CD14-positive monocyte (primary cell): ENCODE data around the gene ING2. TPM values are rescaled to one million over a fixed set of nuclear protein-coding genes. Genes with fewer than 3 reads are reported as not detected.

ENCODE experiments used
- DNase-seq, 3 donors: peaks; one replicate each; pipeline ENCODE4 v3.0.0-alpha.2; 2011 to 2022
- H2AFZ ChIP-seq: 2 replicates; pipeline ENCODE4 v1.6.0; 2012; ENCODE audit warnings: mild to moderate bottlenecking, low read depth, low read length, inconsistent platforms; ENCODE audit not compliant: insufficient read depth, poor library complexity, severe bottlenecking
- H3K27ac ChIP-seq, 2 donors: 1 replicate in 1 of 2; 2 replicates in 1 of 2; pipeline ENCODE4 v1.5.1; 2012 to 2013; ENCODE audit warnings: low read length in 2 of 2, control low read depth in 1 of 2, inconsistent platforms in 1 of 2, low read depth in 1 of 2, mild to moderate bottlenecking in 1 of 2
- H3K27me3 ChIP-seq, 2 donors: one replicate each; pipeline versions ENCODE4 v1.6.0 to v1.6.1; 2011 to 2013; ENCODE audit warnings: low read length in 2 of 2; ENCODE audit not compliant: control insufficient read depth in 2 of 2, insufficient read depth in 2 of 2
- H3K36me3 ChIP-seq, 2 donors: replicated peaks in 1 of 2; 1 replicate in 1 of 2; 2 replicates in 1 of 2; pipeline versions ENCODE4 v1.5.1 to v1.6.1; 2012 to 2013; ENCODE audit warnings: low read length in 2 of 2, control low read depth in 1 of 2, inconsistent platforms in 1 of 2, mild to moderate bottlenecking in 1 of 2; ENCODE audit not compliant: insufficient read depth in 2 of 2, control insufficient read depth in 1 of 2
- H3K4me1 ChIP-seq, 2 donors: 1 replicate in 1 of 2; 2 replicates in 1 of 2; pipeline versions ENCODE4 v1.5.1 to v1.6.1; 2012 to 2013; ENCODE audit warnings: low read length in 2 of 2, control low read depth in 1 of 2, inconsistent platforms in 1 of 2, mild to moderate bottlenecking in 1 of 2, moderate library complexity in 1 of 2; ENCODE audit not compliant: insufficient read depth in 2 of 2, control insufficient read depth in 1 of 2
- H3K4me2 ChIP-seq: replicated peaks from 2 replicates; pipeline ENCODE3; 2012; ENCODE audit warnings: low read length, moderate library complexity, mild to moderate bottlenecking; ENCODE audit not compliant: poor library complexity, severe bottlenecking; ENCODE audit errors: extremely low read depth
- H3K4me3 ChIP-seq, 3 experiments: fragments of 200-600 bp in 1 of 3; sonication (generic) in 1 of 3; replicated peaks in 1 of 3; 1 replicate in 2 of 3; 2 replicates in 1 of 3; pipeline ENCODE4 v1.5.1; 2011 to 2013; ENCODE audit warnings: low read length in 3 of 3, mild to moderate bottlenecking in 3 of 3, control low read depth in 2 of 3, low read depth in 2 of 3, inconsistent platforms in 1 of 3, moderate library complexity in 1 of 3
- H3K79me2 ChIP-seq: 2 replicates; pipeline ENCODE4 v1.6.0; 2012; ENCODE audit warnings: mild to moderate bottlenecking, control low read depth, inconsistent platforms, low read length, moderate library complexity; ENCODE audit not compliant: insufficient read depth
- H3K9ac ChIP-seq: 2 replicates; pipeline ENCODE4 v1.6.0; 2017; ENCODE audit warnings: low read length, mild to moderate bottlenecking; ENCODE audit not compliant: insufficient read depth, poor library complexity, severe bottlenecking
- H3K9me3 ChIP-seq, 2 donors: replicated peaks in 1 of 2; 1 replicate in 1 of 2; 2 replicates in 1 of 2; pipeline versions ENCODE4 v1.5.1 to v1.6.1; 2012 to 2013; ENCODE audit warnings: low read length in 2 of 2, control low read depth in 1 of 2; ENCODE audit not compliant: control insufficient read depth in 1 of 2, insufficient read depth in 1 of 2
- H4K20me1 ChIP-seq: 2 replicates; pipeline ENCODE4 v1.6.0; 2012; ENCODE audit warnings: mild to moderate bottlenecking, low read length, control low read depth, moderate library complexity; ENCODE audit not compliant: insufficient read depth
- H3K27ac Mint-ChIP-seq, 7 donors: one replicate each; pipeline ENCODE4 v1.8.0; 2020; ENCODE audit warnings: mild to moderate bottlenecking in 7 of 7, mixed read lengths in 7 of 7, moderate library complexity in 6 of 7, inconsistent platforms in 2 of 7
- H3K27me3 Mint-ChIP-seq, 3 donors: one replicate each; pipeline ENCODE4 v1.8.0; 2021 to 2022; ENCODE audit warnings: low read depth in 3 of 3, mild to moderate bottlenecking in 3 of 3, mixed read lengths in 3 of 3, moderate library complexity in 3 of 3, inconsistent platforms in 1 of 3
- H3K36me3 Mint-ChIP-seq, 2 donors: one replicate each; pipeline ENCODE4 v1.8.0; 2020; ENCODE audit warnings: mixed read lengths in 2 of 2, inconsistent platforms in 1 of 2, mild to moderate bottlenecking in 1 of 2
- H3K4me1 Mint-ChIP-seq: one replicate; pipeline ENCODE4 v1.8.0; 2020; ENCODE audit warnings: mild to moderate bottlenecking, mixed read lengths
- H3K4me3 Mint-ChIP-seq, 2 donors: one replicate each; pipeline ENCODE4 v1.8.0; 2020; ENCODE audit warnings: mild to moderate bottlenecking in 2 of 2, mixed read lengths in 2 of 2, moderate library complexity in 1 of 2
- H3K9me3 Mint-ChIP-seq, 7 donors: one replicate each; pipeline ENCODE4 v1.8.0; 2020 to 2022; ENCODE audit warnings: mixed read lengths in 7 of 7, mild to moderate bottlenecking in 6 of 7, moderate library complexity in 6 of 7, inconsistent platforms in 2 of 7
- whole genome bisulfite sequencing: methylation state at CpG from one replicate; pipeline ENCODE4 v1.1.5; 2013; ENCODE audit warnings: missing lambda C conversion rate; ENCODE audit not compliant: insufficient coverage; 5-methylcytosine and 5-hydroxymethylcytosine counted together
- intact Hi-C, 2 donors: fragments of 100-400 bp; cut with micrococcal nuclease; formaldehyde crosslinking; loops; one replicate each; pipeline versions ENCODE4 v1.15.0 to v1.15.1; 2023
- polyA plus RNA-seq, 3 donors: library from polyadenylated mRNA; depleted of rRNA in 1 of 3; unstranded in 2 of 3; stranded (reverse) in 1 of 3; fragments of 300-500 nt in 2 of 3; fragments of >200 nt in 1 of 3; fragmentation: Illumina TruSeq in 2 of 3; gene quantifications; 1 replicate in 2 of 3; 2 replicates in 1 of 3; pipeline ENCODE4 v1.2.3, GENCODE V29; 2012 to 2021
- TF ChIP-seq, protein P1 (sequence below): fragments of 200-600 bp; IDR thresholded peaks from one replicate; pipeline ENCODE4 v1.8.0; 2022; ENCODE audit warnings: antibody characterized with exemption, mild to moderate bottlenecking

Gene ING2
- polyA plus RNA-seq, 3 donors: 6.6 to 12.2 (median 10.5) TPM

DNA sequence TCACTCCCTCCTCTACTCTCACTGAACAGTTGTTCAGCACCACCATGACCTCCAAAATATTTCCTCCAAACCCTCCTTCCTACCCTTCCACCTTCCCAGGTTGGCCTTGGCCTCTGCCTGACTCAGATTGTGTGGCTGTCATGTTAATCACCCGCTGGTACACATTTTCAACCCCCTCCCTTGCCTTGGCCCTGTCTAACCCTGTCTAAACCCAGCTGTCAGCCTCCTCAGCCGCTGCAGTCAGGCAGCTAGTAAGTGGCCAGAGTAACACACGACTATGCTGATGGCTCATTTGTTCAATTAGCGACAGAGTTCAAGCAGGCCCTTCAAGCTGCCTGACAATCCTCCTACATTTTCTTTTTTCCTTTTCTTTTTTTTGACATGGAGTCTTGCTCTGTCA lies 18.0 kb downstream of the ING2 start:
- Histone ChIP-seq H3K36me3 (no peaks in the 10 kb centered on the region), H3K4me3 (no peak overlapping the region), H3K27ac (no peak overlapping the region), H3K4me1 (no peaks in the 10 kb centered on the region), H3K27me3 (no peaks in the 10 kb centered on the region), H3K4me2 (no peak overlapping the region), H2AFZ (no peak overlapping the region), H4K20me1 (no peaks in the 10 kb centered on the region), H3K9ac (no peak overlapping the region), H3K79me2 (no peaks in the 10 kb centered on the region), H3K9me3 (no peaks in the 10 kb centered on the region)
- H3K9me3 Mint-ChIP-seq: peaks cover 0 to 3% (median 0%) of the 10 kb centered on the region in 7 donors
- TF ChIP-seq, protein P1, sequence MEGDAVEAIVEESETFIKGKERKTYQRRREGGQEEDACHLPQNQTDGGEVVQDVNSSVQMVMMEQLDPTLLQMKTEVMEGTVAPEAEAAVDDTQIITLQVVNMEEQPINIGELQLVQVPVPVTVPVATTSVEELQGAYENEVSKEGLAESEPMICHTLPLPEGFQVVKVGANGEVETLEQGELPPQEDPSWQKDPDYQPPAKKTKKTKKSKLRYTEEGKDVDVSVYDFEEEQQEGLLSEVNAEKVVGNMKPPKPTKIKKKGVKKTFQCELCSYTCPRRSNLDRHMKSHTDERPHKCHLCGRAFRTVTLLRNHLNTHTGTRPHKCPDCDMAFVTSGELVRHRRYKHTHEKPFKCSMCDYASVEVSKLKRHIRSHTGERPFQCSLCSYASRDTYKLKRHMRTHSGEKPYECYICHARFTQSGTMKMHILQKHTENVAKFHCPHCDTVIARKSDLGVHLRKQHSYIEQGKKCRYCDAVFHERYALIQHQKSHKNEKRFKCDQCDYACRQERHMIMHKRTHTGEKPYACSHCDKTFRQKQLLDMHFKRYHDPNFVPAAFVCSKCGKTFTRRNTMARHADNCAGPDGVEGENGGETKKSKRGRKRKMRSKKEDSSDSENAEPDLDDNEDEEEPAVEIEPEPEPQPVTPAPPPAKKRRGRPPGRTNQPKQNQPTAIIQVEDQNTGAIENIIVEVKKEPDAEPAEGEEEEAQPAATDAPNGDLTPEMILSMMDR: no peak
- WGBS: 94% methylated on average over 4 of the region's 4 CpGs
- H3K27ac Mint-ChIP-seq: no peak overlapping the region
- H3K4me3 Mint-ChIP-seq: no peak overlapping the region
- H3K4me1 Mint-ChIP-seq: no peaks in the 10 kb centered on the region
- peaks cover 0 to 10% (median 5%) of the 10 kb centered on the region in 3 donors for H3K27me3 Mint-ChIP-seq
- no peaks in the 10 kb centered on the region for H3K36me3 Mint-ChIP-seq
- intact Hi-C loops: no loop called here
- DNase-seq: no peak

DNA sequence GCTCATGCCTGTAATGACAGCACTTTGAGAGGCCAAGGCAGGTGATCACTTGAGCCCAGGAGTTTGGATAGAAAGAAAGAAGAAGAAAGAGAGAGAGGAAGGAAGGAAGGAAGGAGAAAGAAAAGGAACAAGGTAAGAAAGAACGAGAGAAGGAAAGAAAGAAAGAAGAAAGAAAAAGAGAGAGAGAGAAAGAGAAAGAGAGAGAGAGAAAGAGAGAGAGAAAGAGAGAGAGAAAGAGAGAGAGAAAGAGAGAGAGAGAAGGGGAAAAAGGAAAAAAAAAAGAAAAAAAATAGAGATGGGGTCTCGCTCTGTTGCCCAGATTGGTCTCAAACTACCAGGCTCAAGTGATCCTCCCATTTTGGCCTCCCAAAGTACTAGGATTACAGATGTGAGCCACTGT lies 22.5 kb downstream of the ING2 start:
- H3K9me3 Mint-ChIP-seq: peaks cover 0 to 2% (median 0%) of the 10 kb centered on the region in 7 donors
- no peak overlapping the region for H2AFZ ChIP-seq
- no peaks in the 10 kb centered on the region for H3K4me1 ChIP-seq
- TF ChIP-seq, protein P1: no peak
- no peaks in the 10 kb centered on the region for H3K79me2 ChIP-seq
- H3K36me3 Mint-ChIP-seq: no peaks in the 10 kb centered on the region
- no peak overlapping the region for H3K9ac ChIP-seq
- no peak overlapping the region for H3K4me3 ChIP-seq
- H3K27me3 Mint-ChIP-seq: peaks cover 2 to 7% (median 6%) of the 10 kb centered on the region in 3 donors
- no peaks in the 10 kb centered on the region for H3K4me1 Mint-ChIP-seq
- no peaks in the 10 kb centered on the region for H4K20me1 ChIP-seq
- no peak for DNase-seq
- no peak overlapping the region for H3K27ac Mint-ChIP-seq
- H3K27me3 ChIP-seq: no peaks in the 10 kb centered on the region
- WGBS: 63% methylated on average over 2 of the region's 2 CpGs
- H3K9me3 ChIP-seq: no peaks in the 10 kb centered on the region
- intact Hi-C loops: no loop called here
- no peaks in the 10 kb centered on the region for H3K36me3 ChIP-seq
- H3K4me2 ChIP-seq: no peak overlapping the region
- H3K4me3 Mint-ChIP-seq: no peak overlapping the region
- H3K27ac ChIP-seq: no peak overlapping the region
